Measurements from ENCODE around the gene TSC22D2.

Gene TSC22D2

DNA sequence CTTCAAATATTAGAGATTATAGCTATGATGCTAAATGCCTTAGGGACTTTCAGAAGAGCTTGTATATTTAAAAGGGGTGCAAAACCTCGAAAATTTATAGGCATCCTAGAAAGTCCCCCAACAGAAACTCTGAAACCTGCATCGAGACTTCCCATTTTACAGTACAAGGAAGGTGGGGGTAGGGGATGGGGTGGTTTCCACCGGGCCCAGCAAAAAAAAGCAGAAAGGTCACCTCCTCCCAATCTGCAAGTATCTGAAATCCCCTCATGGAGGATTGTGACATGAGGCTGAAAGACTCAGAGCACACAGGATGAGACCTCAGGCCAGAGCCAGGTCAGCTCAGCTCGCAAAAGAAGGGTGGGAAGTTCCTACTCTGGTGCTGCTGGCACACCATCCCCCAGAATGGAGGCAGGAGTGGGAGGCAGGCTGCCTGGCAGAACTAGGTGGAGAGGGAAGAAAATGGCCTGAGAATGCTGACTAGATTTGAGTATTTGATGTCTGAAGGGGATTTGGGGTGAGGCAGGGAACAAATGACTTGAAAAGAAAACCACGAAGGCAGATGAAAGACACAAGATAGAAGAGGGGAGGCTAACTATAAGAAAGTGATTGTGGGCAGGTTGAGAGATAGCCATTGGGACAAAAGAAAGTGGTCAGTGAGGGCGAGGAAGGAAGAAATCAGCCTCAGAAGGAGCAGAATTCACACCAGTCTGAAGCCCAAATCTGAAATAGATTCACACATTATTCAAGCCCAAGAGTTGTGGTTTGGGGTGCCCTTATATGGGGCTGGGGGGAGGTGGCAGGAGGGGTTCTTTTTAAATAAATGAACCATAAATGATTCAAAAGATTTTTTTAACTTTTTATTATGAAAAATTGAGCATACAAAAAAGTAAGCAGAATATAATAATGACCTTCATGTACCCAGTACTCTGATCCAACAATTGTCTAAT, 22.5 kb upstream of the TSC22D2 start:
- DNase-seq (ENCODE audit: low read depth in 1 of 2, low spot score in 1 of 2): no peak

DNA sequence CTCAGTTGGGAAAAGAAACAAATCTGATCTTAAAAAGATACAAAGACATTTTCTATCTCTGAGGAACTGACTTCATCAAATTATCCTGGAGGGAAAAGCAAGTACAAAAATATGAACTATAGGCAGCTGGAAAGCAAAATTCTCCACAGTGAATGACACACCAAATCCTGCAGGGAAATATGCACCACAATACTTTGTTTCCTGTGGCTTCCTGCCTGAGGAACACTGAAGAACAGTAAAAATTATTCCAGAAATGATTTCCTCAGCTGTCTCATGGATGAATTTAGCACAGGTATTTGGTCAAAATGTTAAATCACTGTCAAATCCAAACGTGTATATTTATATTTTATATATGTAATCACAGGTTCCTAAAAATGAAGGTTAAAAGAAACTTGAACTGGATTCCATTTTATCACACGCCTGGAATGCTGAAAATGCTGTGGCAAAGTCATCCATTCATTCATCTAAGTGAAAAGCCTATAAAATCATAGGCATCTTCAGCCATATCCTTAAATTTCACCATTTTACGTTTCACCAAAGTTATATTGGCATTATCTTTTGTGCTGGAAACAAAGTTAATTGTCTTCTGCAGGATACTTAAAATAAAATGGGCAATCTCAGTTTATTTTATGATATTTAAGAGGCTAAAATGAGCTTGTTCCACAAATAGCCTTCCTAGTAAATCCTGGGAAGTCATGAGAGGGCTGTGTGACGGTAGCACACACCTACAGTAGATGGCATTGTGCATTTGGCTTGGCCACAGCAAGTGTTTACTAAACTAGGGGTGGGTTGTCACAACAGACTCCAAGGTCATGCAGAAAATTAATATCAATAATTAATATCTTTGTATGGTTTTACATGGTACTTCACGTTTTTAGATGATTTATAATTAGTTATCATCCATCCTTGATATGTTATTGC, 19.3 kb upstream of the TSC22D2 start:
- DNase-seq (ENCODE audit: low read depth in 1 of 2, low spot score in 1 of 2): no peak

DNA sequence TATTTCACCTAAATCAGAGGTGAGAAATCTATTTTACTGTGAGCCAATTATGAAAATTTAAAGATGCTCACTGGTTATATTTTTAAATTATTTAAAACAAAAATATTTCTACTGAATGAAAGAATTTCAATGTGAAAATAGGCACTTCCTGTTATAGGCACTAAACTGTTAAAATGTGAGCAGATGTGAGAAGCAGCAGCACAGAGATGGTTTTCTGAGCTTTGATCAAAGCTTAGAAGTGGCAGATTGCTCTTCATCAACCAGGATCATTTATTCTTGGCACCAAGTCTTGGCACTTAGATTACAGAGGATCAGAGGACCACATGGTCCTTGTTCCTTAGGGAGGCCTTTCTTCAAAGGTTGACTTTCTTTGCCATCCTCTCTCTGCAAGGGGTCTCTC, 18.0 kb upstream of the TSC22D2 start:
- no peak for DNase-seq (ENCODE audit: low read depth in 1 of 2, low spot score in 1 of 2)

DNA sequence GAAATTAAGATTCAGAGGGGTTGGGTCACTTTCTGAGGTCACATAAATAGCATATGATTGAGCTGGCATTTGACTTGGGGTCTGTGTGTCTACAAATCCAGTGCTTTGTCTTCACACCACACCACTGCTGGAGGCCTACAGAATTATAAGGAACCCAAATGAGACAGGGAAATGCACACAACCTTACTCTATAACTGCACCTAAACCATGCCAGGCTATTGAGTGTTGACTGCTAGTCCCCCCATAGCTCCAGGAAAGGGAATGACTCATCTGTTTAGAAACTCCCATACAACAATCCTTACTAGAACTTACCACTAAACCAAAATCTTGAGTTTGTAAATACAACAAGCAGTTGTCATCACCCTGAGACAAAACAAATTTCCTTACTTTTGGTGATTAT, 16.9 kb upstream of the TSC22D2 start:
- DNase-seq (ENCODE audit: low read depth in 1 of 2, low spot score in 1 of 2): no peak

DNA sequence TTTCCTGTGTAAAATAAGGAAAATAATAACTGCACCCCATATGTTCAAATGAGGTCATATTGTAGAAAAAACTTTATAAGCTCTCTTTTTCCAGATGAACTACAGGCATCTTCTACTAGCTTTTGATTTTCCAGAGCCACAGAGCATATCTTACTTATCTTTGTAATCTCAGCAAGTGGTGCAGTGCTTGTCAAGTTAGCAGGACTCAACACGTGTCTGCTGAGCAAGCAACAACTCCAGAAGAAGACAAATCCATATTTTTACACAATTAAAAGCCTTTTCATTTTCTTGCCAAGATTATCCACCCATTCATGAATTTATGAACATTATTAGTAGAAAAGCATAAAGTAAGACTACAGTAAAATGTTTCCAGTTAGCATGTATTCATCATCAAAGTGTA, 14.4 kb upstream of the TSC22D2 start:
- DNase-seq (ENCODE audit: low read depth in 1 of 2, low spot score in 1 of 2): no peak

DNA sequence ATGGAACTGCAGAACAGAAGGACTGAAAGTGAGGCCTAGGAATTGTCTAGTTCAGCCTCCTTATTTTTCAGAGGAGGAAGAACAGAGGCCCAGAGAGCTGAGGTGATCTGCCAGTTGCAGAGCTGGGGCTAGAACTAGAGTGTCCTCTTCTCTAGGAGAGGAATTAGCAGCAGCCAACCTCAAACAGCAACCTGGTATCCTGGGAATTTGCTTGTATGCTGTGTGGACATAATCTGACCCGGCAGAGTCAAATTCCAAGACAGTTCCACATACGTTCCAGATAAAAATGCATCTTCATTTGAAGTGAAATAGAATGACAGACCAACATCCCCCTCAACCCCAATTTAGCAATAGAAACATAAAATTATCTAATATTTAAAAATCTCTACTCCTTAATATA, 13.5 kb upstream of the TSC22D2 start:
- no peak for DNase-seq (ENCODE audit: low read depth in 1 of 2, low spot score in 1 of 2)

DNA sequence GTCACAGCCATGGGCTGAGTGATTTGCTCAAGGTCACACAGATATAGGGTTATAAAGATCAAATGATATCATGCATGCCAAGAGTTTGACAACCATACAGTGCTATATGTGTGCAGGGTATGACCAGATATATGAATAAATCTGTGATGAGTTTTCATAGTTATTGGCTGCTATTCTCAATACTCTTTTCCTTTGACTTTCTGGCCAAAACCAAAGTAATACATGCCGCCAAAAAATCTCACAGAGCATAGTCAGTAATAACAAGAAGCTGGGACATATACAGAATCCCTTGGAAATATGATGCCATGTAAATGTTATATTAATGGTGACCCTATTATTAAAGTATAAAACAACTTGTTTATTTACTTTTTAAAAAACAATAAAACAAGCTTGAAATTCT, 11.6 kb upstream of the TSC22D2 start:
- no peak for DNase-seq (ENCODE audit: low read depth in 1 of 2, low spot score in 1 of 2)

DNA sequence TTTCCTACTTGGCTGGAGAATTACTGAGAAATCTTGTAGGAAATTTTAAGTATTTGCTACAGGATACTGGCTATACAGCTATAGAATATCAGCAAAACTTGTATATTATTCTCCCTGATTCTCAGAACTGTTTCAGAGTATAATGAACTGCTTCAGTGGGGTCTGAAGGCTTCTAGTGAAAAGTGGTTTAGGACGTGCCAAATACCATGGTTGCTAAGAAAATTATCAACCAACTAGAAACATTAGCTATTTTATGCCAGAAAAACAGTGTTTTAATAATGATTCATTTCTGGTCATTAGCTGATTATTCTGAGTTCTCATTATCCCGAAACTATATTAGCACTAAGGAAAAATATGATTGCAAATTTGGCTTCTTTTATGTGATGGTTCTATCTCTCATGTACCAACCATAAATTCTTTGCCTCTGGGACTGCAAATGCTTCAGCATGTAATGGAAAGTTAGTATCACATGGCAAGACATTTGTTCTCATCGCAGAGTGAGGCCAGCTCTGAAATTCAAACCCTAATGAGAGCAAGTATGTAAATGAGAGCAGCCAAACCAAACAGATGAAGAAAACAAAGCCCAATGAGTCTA, 11.0 kb upstream of the TSC22D2 start:
- DNase-seq (ENCODE audit: low read depth in 1 of 2, low spot score in 1 of 2): no peak

DNA sequence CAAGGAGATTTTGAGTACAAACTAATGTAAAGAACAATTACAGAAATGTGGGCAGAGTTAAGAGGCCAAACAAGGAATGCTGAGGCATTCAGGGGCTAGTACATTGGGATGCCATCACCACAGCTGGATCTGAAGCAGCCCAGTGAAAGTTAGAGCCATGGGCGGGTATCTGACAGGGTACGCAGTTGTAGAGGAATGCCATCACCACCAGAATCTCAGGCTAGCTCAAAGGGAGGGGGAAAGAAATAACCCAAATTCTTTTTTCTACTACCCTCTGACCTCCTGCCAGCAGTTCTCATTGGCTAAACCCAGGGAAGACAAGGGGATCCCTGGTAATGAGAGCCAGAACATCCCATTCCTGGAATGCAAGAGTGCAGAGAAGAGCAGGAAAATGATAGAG, 9.0 kb upstream of the TSC22D2 start:
- no peak for DNase-seq (ENCODE audit: low read depth in 1 of 2, low spot score in 1 of 2)

DNA sequence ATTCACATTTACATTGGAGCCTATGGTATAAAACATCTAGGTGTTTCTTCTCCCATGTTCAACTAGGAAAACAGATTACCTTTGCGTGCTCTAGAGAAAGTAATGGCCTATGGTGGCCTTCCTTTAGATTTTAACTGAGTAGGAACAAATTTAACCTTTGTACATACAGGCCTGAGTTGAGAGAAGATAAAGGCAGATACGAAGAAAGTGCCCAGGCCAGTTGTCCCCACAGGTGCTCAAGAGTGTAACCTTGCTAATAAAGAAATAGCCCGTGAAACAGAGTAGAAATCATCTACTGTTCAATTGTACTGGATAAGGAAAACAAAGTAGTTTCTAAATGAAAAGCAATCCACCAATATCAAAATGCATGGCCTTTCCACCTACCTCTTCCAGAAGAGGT, 6.8 kb upstream of the TSC22D2 start:
- no peak for DNase-seq (ENCODE audit: low read depth in 1 of 2, low spot score in 1 of 2)

DNA sequence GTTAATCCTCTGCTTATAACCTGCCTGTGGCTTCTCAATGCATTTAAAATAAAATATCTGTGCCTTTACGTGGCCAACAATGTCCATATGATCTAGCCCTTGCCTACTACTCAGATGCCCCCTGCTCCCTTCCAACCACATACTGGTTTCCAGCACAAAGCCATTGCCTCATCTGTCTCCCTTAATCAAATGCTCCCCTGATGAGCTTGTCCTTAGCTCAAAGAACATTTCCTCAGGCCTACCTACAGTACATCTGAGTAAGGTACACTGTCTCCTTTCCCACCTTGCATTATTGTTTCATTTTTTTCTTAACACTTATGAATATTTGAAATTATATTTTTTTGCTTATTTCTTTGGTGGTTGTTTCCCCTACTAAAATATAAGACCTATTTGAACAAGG, 5.9 kb upstream of the TSC22D2 start:
- no peak for DNase-seq (ENCODE audit: low read depth in 1 of 2, low spot score in 1 of 2)

DNA sequence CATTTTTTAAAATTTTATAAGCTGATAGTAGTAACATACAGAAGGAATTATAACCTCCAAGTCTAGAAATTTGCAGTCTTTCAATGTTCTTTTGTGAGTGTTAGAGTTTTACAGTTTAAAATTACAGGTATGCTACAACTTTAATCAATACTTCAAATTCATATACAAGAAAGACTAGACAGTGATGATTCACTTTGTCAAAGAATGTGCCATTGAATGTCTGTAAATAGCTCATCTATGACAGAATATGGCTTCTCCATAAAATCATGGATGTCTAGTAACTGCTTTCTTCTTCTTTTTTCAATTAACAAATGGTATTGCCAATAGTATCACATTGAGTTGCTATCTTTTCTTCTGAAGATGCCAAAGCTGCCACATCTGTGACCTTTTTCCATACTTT, 4.1 kb upstream of the TSC22D2 start:
- no peak for DNase-seq (ENCODE audit: low read depth in 1 of 2, low spot score in 1 of 2)

DNA sequence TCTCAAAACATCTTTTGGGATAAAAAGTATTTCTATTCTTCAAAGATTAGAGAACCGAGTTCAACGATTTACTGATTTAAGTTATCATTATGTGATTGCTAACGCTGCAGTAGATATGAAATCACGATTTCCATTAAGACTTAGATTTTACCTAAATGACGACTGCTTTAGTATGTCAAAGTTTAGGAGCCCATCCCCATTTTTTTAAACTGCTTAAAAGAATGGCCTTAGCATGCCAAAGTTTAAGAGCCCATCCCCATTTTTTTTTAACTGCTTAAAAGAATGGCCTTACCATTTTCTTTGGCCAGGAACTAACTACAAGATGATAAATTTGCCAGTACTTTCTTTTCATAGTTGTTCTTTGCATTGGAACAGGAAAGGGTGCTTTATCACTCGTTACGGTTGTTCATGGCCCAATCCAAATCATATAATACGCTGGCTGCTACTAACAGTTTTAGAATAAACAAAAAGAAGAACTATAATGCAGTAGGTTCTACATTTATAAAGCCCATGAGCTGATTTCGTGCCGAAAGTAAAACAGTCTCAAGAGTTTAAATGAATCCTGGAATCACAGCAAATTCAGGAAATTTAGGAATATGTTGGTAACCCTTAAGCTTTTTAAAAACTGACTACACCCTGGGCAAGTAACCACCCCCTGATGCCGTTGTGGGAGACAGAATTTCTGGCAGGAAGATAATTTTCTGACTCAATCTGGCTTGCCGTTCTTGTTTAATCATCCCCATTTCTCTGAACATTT, 869 bp upstream of the TSC22D2 start:
- DNase-seq (ENCODE audit: low read depth in 1 of 2, low spot score in 1 of 2): no peak

DNA sequence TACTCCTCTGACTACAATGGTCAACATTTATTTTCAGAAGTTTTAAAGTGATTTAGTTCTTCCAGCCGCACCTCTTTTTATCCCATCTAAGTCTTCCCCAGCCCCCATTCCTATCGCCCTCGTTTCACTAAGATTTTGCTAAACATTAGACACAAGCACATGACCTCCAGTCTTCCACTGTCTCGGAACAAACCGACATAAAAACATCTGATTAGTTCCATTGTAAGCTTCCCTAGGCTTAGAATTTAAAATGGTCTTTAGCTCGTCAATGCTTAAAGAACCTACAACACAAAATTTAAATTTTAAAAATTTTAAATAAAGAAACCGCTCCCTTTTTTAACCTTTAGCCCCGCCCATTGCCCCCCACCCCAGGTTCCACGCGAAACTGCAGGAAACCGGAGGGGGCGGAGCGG, 284 bp upstream of the TSC22D2 start:
- DNase-seq (ENCODE audit: low read depth in 1 of 2, low spot score in 1 of 2): no peak

DNA sequence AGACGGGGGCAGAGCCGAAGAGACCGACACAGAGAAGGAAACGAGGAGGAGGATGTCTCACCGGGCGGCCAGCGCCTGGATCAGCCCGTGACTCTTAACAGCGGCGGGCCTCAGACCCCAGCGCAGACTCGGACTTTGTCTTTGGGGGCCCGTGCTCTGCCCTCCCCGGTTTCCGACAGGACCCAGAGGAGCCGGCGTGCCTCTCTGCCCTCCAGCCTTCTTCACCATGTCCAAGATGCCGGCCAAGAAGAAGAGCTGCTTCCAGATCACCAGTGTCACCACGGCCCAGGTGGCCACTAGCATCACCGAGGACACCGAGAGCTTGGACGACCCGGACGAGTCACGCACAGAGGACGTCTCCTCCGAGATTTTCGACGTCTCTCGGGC, 1.0 kb downstream of the TSC22D2 start:
- no peak for DNase-seq (ENCODE audit: low read depth in 1 of 2, low spot score in 1 of 2)

DNA sequence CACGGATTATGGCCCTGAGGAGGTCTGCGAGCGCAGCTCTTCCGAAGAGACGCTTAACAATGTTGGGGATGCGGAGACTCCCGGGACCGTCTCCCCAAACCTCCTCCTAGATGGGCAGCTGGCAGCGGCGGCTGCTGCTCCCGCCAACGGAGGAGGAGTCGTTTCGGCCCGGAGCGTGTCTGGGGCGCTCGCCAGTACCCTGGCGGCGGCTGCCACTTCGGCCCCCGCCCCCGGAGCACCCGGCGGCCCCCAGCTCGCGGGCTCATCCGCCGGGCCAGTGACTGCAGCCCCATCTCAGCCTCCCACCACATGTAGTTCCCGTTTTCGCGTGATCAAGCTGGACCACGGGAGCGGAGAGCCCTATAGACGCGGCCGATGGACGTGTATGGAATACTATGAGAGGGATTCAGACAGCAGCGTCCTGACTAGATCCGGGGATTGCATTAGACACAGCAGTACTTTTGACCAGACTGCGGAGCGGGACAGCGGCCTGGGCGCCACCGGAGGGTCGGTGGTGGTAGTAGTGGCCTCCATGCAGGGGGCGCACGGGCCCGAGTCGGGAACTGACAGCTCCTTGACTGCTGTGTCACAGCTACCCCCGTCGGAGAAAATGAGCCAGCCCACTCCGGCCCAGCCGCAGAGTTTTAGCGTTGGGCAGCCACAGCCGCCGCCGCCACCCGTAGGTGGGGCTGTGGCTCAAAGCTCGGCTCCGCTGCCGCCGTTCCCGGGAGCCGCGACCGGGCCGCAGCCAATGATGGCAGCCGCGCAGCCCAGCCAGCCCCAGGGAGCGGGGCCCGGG, 1.6 kb downstream of the TSC22D2 start:
- peak; percentile 32 to 41 for DNase-seq (ENCODE audit: low read depth in 1 of 2, low spot score in 1 of 2)

DNA sequence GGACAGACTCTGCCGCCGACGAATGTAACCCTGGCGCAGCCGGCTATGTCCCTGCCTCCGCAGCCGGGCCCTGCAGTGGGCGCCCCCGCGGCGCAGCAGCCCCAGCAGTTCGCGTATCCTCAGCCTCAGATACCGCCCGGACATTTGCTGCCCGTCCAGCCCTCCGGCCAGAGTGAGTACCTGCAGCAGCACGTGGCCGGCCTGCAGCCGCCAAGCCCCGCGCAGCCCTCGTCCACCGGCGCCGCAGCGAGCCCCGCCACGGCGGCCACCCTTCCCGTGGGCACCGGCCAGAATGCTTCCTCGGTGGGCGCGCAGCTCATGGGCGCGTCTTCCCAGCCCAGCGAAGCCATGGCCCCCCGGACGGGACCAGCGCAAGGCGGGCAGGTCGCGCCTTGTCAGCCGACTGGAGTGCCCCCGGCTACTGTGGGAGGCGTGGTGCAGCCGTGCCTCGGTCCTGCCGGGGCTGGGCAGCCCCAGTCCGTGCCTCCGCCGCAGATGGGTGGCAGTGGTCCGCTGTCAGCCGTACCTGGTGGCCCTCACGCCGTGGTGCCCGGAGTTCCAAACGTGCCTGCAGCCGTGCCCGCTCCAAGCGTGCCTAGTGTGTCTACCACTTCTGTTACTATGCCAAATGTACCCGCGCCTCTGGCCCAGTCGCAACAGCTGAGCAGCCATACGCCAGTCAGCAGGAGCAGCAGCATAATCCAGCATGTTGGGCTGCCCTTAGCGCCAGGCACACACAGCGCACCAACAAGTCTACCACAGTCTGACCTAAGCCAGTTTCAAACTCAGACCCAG, 2.4 kb downstream of the TSC22D2 start:
- no peak for DNase-seq (ENCODE audit: low read depth in 1 of 2, low spot score in 1 of 2)

DNA sequence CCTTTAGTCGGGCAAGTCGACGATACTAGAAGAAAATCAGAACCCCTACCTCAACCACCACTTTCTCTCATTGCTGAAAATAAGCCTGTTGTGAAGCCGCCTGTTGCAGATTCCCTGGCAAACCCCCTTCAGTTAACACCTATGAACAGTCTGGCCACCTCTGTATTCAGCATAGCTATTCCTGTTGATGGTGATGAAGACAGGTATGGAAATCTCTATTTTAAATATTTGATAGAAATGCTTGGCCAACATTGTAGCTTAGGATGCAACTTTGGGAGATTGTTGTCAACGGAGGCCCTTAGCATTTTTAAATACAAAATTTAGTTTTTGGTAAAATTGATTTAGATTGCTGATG, 3.0 kb downstream of the TSC22D2 start:
- DNase-seq (ENCODE audit: low read depth in 1 of 2, low spot score in 1 of 2): no peak

DNA sequence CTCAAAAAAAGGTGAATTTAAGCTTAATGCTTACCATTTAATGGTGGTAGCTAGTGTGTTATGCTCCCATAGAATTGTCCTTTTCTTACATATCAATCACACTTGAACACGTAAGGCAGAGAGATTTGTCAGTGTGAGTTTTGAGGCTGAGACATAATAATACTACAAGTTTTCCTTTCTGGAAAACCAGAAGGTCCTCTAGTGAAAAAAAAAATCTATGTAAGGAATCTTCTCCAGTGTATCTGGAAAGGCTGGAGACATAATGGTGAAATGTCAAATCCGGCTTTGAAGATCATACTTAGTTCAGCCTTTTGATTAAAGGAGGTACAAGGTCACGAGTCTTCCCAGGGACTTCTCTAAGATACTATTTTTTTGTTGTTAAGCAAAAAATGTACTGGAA, 3.4 kb downstream of the TSC22D2 start:
- DNase-seq (ENCODE audit: low read depth in 1 of 2, low spot score in 1 of 2): no peak

DNA sequence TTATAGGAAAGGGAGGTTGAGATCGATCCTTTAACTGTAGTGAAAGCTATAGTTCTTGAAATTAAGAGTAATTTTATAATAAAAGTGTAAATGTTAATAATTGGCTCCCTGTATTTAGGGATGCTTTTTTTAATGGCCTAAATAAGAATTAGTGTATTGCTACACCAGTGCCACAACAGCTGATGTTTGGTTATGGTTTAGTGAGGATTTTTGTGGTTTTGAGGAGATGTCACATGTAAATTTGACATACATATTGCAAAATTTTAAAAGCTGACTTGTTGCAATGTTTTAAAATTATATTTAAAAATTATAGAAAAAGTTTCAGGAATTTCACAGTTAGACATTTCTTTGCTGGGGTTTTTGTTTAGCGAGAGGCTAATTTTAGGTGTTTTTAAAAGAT, 3.9 kb downstream of the TSC22D2 start:
- no peak for DNase-seq (ENCODE audit: low read depth in 1 of 2, low spot score in 1 of 2)
